K562 (cell line): Measurements from ENCODE around the gene MPV17L.
"Not testable (repeated sequence)": the region's sequence is repeated elsewhere in the genome, so short reads cannot be mapped to it uniquely, and the experiment has no call there.

Experiments used
- CREB1 ChIP-seq, 2 experiments: sonication (generic) in 1 of 2; formaldehyde crosslinking in 1 of 2; IDR thresholded peaks; 2 replicates each; pipeline versions ENCODE4 v1.6.1 to v1.8.0; 2012 to 2022; ENCODE audit warnings: inconsistent platforms in 1 of 2, mild to moderate bottlenecking in 1 of 2, missing genetic modification reagents in 1 of 2, moderate library complexity in 1 of 2
- HMGN3 ChIP-seq: IDR thresholded peaks from 2 replicates; pipeline ENCODE4 v1.6.1; 2011; ENCODE audit warnings: borderline replicate concordance, low read depth, mild to moderate bottlenecking, mixed read lengths, low read length; ENCODE audit not compliant: insufficient read length; ENCODE audit errors: extremely low read depth
- KAT7 ChIP-seq: sonication (generic); formaldehyde crosslinking; IDR thresholded peaks from 2 replicates; pipeline ENCODE4 v1.8.0; 2022; ENCODE audit warnings: missing genetic modification reagents, mild to moderate bottlenecking, borderline replicate concordance
- NR3C1 ChIP-seq: sonication (generic); formaldehyde crosslinking; IDR thresholded peaks from 2 replicates; pipeline ENCODE4 v1.8.1; 2022; ENCODE audit warnings: missing genetic modification reagents
- TAF1 ChIP-seq: IDR thresholded peaks from 2 replicates; pipeline ENCODE4 v1.6.1; 2011; ENCODE audit warnings: mild to moderate bottlenecking, low read length, moderate library complexity; ENCODE audit not compliant: insufficient read depth, control insufficient read depth, severe bottlenecking; ENCODE audit errors: extremely low read depth
- ZBTB1 ChIP-seq: sonication (generic); formaldehyde crosslinking; IDR thresholded peaks from 2 replicates; pipeline ENCODE4 v1.8.1; 2023; ENCODE audit warnings: missing genetic modification reagents, low read depth, mild to moderate bottlenecking, borderline replicate concordance
- ZKSCAN3 ChIP-seq: fragments of 250-450 bp; sonication (Bioruptor Pico); IDR thresholded peaks from 2 replicates; pipeline ENCODE4 v1.4.0; 2020
- ZSCAN32 ChIP-seq: fragments of 450-650 bp; formaldehyde crosslinking; IDR thresholded peaks from 2 replicates; pipeline ENCODE4 v1.4.0; 2020; ENCODE audit warnings: mild to moderate bottlenecking, moderate library complexity

GRCh38 chr16:15389916-15390315 lies 5.6 kb upstream of the MPV17L start:
- not testable (repeated sequence) for TF ChIP-seq ZKSCAN3; TAF1; CREB1 (IDR thresholded peaks at IDR 0.05); CREB1 (CRISPR knock-in tag; IDR thresholded peaks at IDR 0.05); KAT7 (CRISPR knock-in tag); ZBTB1; ZSCAN32 (CRISPR knock-in tag); NR3C1 (CRISPR knock-in tag); HMGN3
